Chondrocyte (in vitro differentiated cells): ENCODE data around the gene CDC14B. TPM values are rescaled to one million over a fixed set of nuclear protein-coding genes. Genes with fewer than 3 reads are reported as not detected.

Source experiments
- DNase-seq: peaks from one replicate; pipeline ENCODE4 v3.0.0; 2021; ENCODE audit warnings: mixed read lengths, low spot score
- H3K27ac Mint-ChIP-seq: one replicate; pipeline ENCODE4 v1.8.0; 2021; ENCODE audit warnings: mild to moderate bottlenecking, moderate library complexity, mixed read lengths; ENCODE audit not compliant: unreplicated experiment
- H3K27me3 Mint-ChIP-seq: 2 replicates; pipeline ENCODE4 v1.8.0; 2021; ENCODE audit warnings: low read depth, mixed read lengths
- H3K36me3 Mint-ChIP-seq: 2 replicates; pipeline ENCODE4 v1.8.0; 2021; ENCODE audit warnings: low read depth, mixed read lengths
- H3K4me1 Mint-ChIP-seq: 2 replicates; pipeline ENCODE4 v1.8.0; 2021; ENCODE audit warnings: low read depth, mild to moderate bottlenecking, mixed read lengths
- H3K4me3 Mint-ChIP-seq: one replicate; pipeline ENCODE4 v1.8.0; 2021; ENCODE audit warnings: mild to moderate bottlenecking, moderate library complexity, mixed read lengths; ENCODE audit not compliant: unreplicated experiment
- H3K9me3 Mint-ChIP-seq: 2 replicates; pipeline ENCODE4 v1.8.0; 2021; ENCODE audit warnings: low read depth, mixed read lengths
- CTCF ChIP-seq: fragments of 200-600 bp; sonication (generic); IDR thresholded peaks from 2 replicates; pipeline ENCODE4 v1.5.0; 2021; ENCODE audit warnings: antibody characterized with exemption, mild to moderate bottlenecking, moderate library complexity
- total RNA-seq: library from RNA; stranded (reverse); gene quantifications from 3 replicates; pipeline ENCODE4 v1.2.1, GENCODE V29; 2021

The CDC14B gene
- total RNA-seq, 1 donor from 2014 or later: 15.5 TPM

- TF ChIP-seq CTCF: no peak
- DNase-seq: no peak
- H3K36me3 Mint-ChIP-seq: peaks cover 15% of the 10 kb centered on the region
- no peak overlapping the region for H3K27ac Mint-ChIP-seq
- H3K9me3 Mint-ChIP-seq: no peaks in the 10 kb centered on the region
- H3K4me3 Mint-ChIP-seq: no peak overlapping the region
- no peaks in the 10 kb centered on the region for H3K27me3 Mint-ChIP-seq
- peaks cover 16% of the 10 kb centered on the region for H3K4me1 Mint-ChIP-seq
These were observed 159.2 kb downstream of the CDC14B start for GRCh38 chr9:96460470-96460869.

- TF ChIP-seq CTCF: no peak
- no peak overlapping the region for H3K27ac Mint-ChIP-seq
- no peak overlapping the region for H3K4me3 Mint-ChIP-seq
- no peaks in the 10 kb centered on the region for H3K27me3 Mint-ChIP-seq
- no peak for DNase-seq
- H3K4me1 Mint-ChIP-seq: peaks cover 14% of the 10 kb centered on the region
- peaks cover 12% of the 10 kb centered on the region for H3K36me3 Mint-ChIP-seq
- no peaks in the 10 kb centered on the region for H3K9me3 Mint-ChIP-seq
These were observed 160.2 kb downstream of the CDC14B start for GRCh38 chr9:96459268-96460007.

GRCh38 chr9:96458226-96458625, 161.4 kb downstream of the CDC14B start:
- no peak for TF ChIP-seq CTCF
- H3K27ac Mint-ChIP-seq: no peak overlapping the region
- DNase-seq: no peak

DNA sequence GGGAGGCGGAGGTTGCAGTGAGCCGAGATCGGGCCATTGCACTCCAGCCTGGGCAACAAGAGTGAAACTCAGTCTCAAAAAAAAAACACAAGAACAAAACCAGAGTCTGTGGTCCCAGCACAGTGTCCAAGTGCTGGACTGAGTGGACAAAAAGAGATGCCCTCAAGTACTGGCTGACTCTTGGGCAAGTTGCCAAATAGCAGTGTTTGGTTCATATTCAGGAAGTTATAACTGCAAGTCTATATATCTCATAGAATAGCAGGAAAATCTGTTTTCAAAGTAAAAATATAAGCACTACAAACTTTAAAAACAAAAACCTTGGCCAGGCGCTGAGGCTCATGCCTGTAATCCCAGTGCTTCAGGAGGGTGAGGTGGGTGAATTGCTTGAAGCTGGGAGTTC, 162.4 kb downstream of the CDC14B start:
- H3K4me3 Mint-ChIP-seq: no peak overlapping the region
- peaks cover 12% of the 10 kb centered on the region for H3K36me3 Mint-ChIP-seq
- no peak for DNase-seq
- H3K27ac Mint-ChIP-seq: no peak overlapping the region
- H3K27me3 Mint-ChIP-seq: no peaks in the 10 kb centered on the region
- TF ChIP-seq CTCF: no peak
- no peaks in the 10 kb centered on the region for H3K9me3 Mint-ChIP-seq
- H3K4me1 Mint-ChIP-seq: peaks cover 23% of the 10 kb centered on the region

More at GRCh38 chr9:96458226-96458625, 161.4 kb downstream of the CDC14B start:
- H3K4me1 Mint-ChIP-seq: peaks cover 16% of the 10 kb centered on the region
- H3K9me3 Mint-ChIP-seq: no peaks in the 10 kb centered on the region
- H3K36me3 Mint-ChIP-seq: peaks cover 12% of the 10 kb centered on the region
- H3K27me3 Mint-ChIP-seq: no peaks in the 10 kb centered on the region
- H3K4me3 Mint-ChIP-seq: no peak overlapping the region

DNA sequence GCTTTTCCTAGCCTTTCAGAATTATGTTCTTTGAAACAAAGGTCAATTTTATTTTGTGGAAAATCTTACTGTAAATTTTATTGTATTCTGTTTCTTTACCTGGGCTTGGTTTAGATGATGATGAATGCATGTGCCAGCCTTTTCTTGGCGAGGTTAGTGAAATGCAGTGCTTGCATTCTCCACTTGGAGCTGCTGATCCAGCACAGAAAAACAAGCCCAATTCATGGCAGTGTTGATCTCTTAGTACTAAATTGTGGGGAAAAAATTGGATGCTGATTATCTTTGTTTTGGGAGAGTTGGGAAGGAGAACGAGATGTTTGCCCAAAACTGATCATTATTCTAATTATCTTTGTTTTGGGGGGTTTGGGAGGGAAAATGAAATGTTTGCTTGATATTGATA, 166.0 kb downstream of the CDC14B start:
- peak; percentile 79 for TF ChIP-seq CTCF
- no peaks in the 10 kb centered on the region for H3K27me3 Mint-ChIP-seq
- no peak overlapping the region for H3K27ac Mint-ChIP-seq
- no peaks in the 10 kb centered on the region for H3K9me3 Mint-ChIP-seq
- H3K4me3 Mint-ChIP-seq: no peak overlapping the region
- H3K36me3 Mint-ChIP-seq: peaks cover 2% of the 10 kb centered on the region
- no peak for DNase-seq
- peaks cover 39% of the 10 kb centered on the region for H3K4me1 Mint-ChIP-seq
